Breast epithelium (tissue), 4 donors: Measurements from ENCODE around the gene KIF21B. TPM values are rescaled to one million over a fixed set of nuclear protein-coding genes. Genes with fewer than 3 reads are reported as not detected.
"Not testable (repeated sequence)": the region's sequence is repeated elsewhere in the genome, so short reads cannot be mapped to it uniquely, and the experiment has no call there.

ENCODE experiments used
- DNase-seq, 2 donors: peaks; one replicate each; pipeline ENCODE4 v3.0.0-alpha.2; 2019; ENCODE audit warnings: low spot score in 2 of 2
- H3K27ac ChIP-seq, 2 donors: fragments of 200-600 bp; sonication (generic) in 1 of 2; one replicate each; pipeline ENCODE4 v1.5.1; 2016 to 2019; ENCODE audit warnings: mild to moderate bottlenecking in 1 of 2
- H3K27me3 ChIP-seq, 2 donors: fragments of 200-600 bp; sonication (generic) in 1 of 2; one replicate each; pipeline versions ENCODE4 v1.5.1 to v1.6.0; 2017 to 2019; ENCODE audit warnings: control low read depth in 1 of 2, mild to moderate bottlenecking in 1 of 2
- H3K36me3 ChIP-seq: fragments of 200-600 bp; one replicate; pipeline ENCODE4 v1.5.1; 2019
- H3K4me1 ChIP-seq, 2 donors: fragments of 200-600 bp; sonication (generic); one replicate each; pipeline ENCODE4 v1.5.1; 2016 to 2019; ENCODE audit warnings: control low read depth in 1 of 2
- H3K4me3 ChIP-seq, 3 donors: fragments of 200-600 bp; sonication (generic); 1 replicate in 2 of 3; 2 replicates in 1 of 3; pipeline ENCODE4 v1.5.1; 2016 to 2019; ENCODE audit warnings: mild to moderate bottlenecking in 3 of 3, moderate library complexity in 2 of 3
- H3K9me3 ChIP-seq, 2 donors: fragments of 200-600 bp; sonication (generic) in 1 of 2; one replicate each; pipeline ENCODE4 v1.5.1; 2016 to 2019; ENCODE audit warnings: control low read depth in 1 of 2
- POLR2A ChIP-seq: fragments of 450-650 bp; IDR thresholded peaks from one replicate; pipeline ENCODE4 v1.6.1; 2016; ENCODE audit warnings: antibody characterized with exemption, mild to moderate bottlenecking, moderate library complexity
- POLR2AphosphoS5 ChIP-seq, 3 donors: sonication (generic); formaldehyde crosslinking; IDR thresholded peaks; one replicate each; pipeline ENCODE4 v1.6.1; 2017; ENCODE audit warnings: antibody characterized with exemption in 3 of 3
- intact Hi-C: fragments of 100-400 bp; cut with DNase I; formaldehyde crosslinking; loops from one replicate; pipeline ENCODE4 v1.15.1; 2023; ENCODE audit warnings: low total_unique reads
- total RNA-seq, 3 donors: library from RNA; depleted of rRNA; stranded (reverse); fragments of >200 nt; gene quantifications; one replicate each; pipeline ENCODE4 v1.1.0, GENCODE V29; 2016
- TF ChIP-seq, protein P1 (sequence below), 3 donors: fragments of 450-650 bp; IDR thresholded peaks; one replicate each; pipeline ENCODE4 v1.5.1; 2016 to 2017; ENCODE audit warnings: antibody characterized with exemption in 3 of 3, mild to moderate bottlenecking in 3 of 3, moderate library complexity in 3 of 3

KIF21B gene
- total RNA-seq, 3 donors from 2014 or later, result 0.96 to 2.6 (median 1.3) TPM

DNA sequence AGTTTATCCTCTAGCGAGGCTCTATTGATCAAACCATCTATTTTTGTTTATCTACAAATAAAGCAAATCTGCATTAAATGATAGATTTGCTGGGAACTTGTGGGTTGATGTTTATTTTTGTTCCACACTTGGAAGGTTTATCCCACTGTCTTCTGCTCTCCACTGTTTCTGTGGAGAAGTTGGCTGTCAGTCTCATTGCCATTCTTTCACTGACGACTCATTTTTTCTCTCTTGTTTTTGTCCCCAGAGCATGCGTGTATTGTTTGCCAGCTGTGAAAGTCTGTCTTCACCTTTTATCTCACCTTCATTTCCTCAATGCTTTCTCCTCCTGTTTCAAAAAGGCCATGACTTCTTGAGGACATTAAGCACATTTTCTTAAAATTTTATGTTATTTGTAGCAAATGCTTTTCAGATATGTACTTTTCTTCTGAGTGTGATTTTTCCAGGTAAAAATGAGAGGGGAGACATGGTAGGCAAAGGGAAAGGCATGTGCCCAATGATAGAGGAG is 76.4 kb downstream of the KIF21B start:
- Histone ChIP-seq H3K27me3 (no peaks in the 10 kb centered on the region), H3K4me3 (no peak overlapping the region), H3K9me3 (peaks cover 4 to 5% of the 10 kb centered on the region in 2 donors), H3K27ac (no peak overlapping the region), H3K4me1 (no peaks in the 10 kb centered on the region), H3K36me3 (no peaks in the 10 kb centered on the region)
- no peak for DNase-seq
- intact Hi-C loops, result no loop called here
- no peak for TF ChIP-seq POLR2AphosphoS5 (IDR thresholded peaks at IDR 0.05)
- TF ChIP-seq, protein P1, sequence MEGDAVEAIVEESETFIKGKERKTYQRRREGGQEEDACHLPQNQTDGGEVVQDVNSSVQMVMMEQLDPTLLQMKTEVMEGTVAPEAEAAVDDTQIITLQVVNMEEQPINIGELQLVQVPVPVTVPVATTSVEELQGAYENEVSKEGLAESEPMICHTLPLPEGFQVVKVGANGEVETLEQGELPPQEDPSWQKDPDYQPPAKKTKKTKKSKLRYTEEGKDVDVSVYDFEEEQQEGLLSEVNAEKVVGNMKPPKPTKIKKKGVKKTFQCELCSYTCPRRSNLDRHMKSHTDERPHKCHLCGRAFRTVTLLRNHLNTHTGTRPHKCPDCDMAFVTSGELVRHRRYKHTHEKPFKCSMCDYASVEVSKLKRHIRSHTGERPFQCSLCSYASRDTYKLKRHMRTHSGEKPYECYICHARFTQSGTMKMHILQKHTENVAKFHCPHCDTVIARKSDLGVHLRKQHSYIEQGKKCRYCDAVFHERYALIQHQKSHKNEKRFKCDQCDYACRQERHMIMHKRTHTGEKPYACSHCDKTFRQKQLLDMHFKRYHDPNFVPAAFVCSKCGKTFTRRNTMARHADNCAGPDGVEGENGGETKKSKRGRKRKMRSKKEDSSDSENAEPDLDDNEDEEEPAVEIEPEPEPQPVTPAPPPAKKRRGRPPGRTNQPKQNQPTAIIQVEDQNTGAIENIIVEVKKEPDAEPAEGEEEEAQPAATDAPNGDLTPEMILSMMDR (IDR thresholded peaks at IDR 0.05), result no peak
- TF ChIP-seq POLR2A, result no peak

GRCh38 chr1:200945111-200945510 is 78.4 kb downstream of the KIF21B start:
- H3K9me3 ChIP-seq, result peaks cover 4 to 12% of the 10 kb centered on the region in 2 donors
- H3K4me3 ChIP-seq, result no peak overlapping the region
- TF ChIP-seq, protein P1 (IDR thresholded peaks at IDR 0.05), result no peak
- no peak for TF ChIP-seq POLR2A
- TF ChIP-seq POLR2AphosphoS5 (IDR thresholded peaks at IDR 0.05), result no peak
- no peak for DNase-seq
- H3K27me3 ChIP-seq, result no peaks in the 10 kb centered on the region
- no peaks in the 10 kb centered on the region for H3K36me3 ChIP-seq
- H3K4me1 ChIP-seq, result no peaks in the 10 kb centered on the region
- H3K27ac ChIP-seq, result no peak overlapping the region
- intact Hi-C loops, result no loop called here

GRCh38 chr1:200938955-200939354 is 84.6 kb downstream of the KIF21B start:
- Histone ChIP-seq H3K27me3 (no peaks in the 10 kb centered on the region), H3K36me3 (no peaks in the 10 kb centered on the region), H3K9me3 (peaks cover 0 to 7% of the 10 kb centered on the region in 2 donors), H3K4me3 (no peak overlapping the region), H3K4me1 (no peaks in the 10 kb centered on the region), H3K27ac (no peak overlapping the region)
- DNase-seq, result no peak
- intact Hi-C loops, result no loop called here
- no peak for TF ChIP-seq POLR2AphosphoS5 (IDR thresholded peaks at IDR 0.05)
- TF ChIP-seq POLR2A, result no peak
- TF ChIP-seq, protein P1 (IDR thresholded peaks at IDR 0.05), result no peak

GRCh38 chr1:200935286-200935962 is 88.1 kb downstream of the KIF21B start:
- not testable (repeated sequence) for DNase-seq

GRCh38 chr1:200934676-200935245 is 88.8 kb downstream of the KIF21B start:
- intact Hi-C loops, result no loop called here
- Histone ChIP-seq H3K9me3 (no peaks in the 10 kb centered on the region), H3K4me1 (no peaks in the 10 kb centered on the region), H3K4me3 (no peak overlapping the region), H3K27ac (no peak overlapping the region), H3K27me3 (no peaks in the 10 kb centered on the region), H3K36me3 (no peaks in the 10 kb centered on the region)
- DNase-seq, result no peak
- TF ChIP-seq POLR2AphosphoS5 (IDR thresholded peaks at IDR 0.05) (no peak), POLR2A (no peak)
- TF ChIP-seq, protein P1 (IDR thresholded peaks at IDR 0.05), result no peak

More at GRCh38 chr1:200935286-200935962, 88.1 kb downstream of the KIF21B start:
- H3K4me1 ChIP-seq, H3K4me3 ChIP-seq, H3K9me3 ChIP-seq, H3K27ac ChIP-seq, H3K36me3 ChIP-seq, H3K27me3 ChIP-seq, intact Hi-C loops: not testable (repeated sequence)
